ENCODE measurements around the gene SRGAP3.

Gene SRGAP3

DNA sequence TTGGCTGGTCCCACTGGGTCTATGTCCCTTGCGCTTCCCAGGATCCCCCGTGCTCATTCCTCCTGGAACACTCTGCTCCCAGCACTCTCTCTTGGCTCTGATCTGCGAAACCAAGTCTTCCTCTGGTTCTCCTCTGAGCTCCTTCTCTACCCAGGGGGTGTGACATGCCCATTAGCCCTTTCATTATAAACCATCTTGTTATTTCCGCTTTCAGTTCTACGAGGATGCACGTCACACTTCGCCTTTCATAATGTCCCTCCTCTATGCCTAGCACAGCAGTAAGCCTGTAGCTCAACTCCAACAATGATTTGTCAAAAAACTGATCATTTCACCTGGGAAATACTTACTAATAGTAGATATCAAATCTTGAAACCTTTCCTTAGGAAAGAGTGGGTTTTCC is 234.2 kb downstream of the SRGAP3 start:
- DNase-seq (ENCODE audit: low spot score) = no peak

DNA sequence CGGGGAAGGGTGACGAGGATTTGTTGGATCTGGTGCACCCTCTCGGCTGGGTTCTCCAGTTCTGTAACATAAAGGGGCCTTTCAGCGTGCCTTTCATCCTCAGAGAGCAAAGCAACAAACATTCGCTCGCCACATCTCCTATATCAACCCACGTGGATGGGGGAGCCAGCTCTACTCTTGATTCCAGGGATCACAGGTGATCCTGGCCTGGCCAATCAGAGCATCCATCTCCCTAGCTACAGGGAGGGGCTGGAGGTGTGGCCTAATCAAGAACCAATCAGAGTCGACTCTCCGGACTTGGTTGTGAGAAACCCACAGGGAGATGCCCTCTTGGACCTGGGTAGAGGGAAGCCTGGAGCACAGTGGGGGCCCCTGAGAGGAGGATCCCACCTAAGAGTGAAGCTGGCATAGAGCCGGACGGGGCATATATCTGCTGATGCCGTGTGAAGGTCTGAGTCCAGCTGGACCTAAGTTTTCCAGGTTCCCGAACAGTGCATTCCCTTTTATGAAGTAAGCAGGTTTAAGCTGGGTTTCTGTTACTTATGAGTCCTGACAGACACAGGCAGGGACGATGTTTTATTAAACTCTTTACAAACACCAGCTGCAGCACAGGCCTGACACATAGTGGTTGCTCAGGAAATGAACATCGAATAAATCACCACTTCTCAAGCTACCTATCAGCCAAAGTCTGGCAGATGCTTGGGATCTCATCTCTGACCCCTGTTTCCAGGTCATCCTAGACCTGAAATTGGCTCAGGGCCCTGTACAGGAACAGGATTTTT is 235.5 kb downstream of the SRGAP3 start:
- no peak for DNase-seq (ENCODE audit: low spot score)

DNA sequence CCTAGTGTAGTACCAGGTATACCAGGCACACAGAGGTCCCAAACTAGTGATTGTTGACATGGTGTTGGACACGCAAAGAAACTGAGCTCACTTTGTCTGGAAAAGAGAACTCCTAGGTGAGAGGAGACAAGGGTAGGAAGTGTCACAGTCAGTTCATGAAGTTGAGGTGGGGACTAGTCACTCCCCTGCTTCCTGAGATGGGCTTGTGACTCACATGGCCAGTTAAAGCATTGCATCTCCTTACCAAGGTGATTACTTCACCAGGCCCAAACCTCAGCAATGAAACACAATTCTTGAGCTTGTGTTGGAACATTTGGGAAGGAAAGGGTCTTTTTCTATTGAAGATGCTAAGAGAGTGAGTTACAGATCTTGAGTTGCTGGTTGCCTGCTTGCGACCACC is 236.9 kb downstream of the SRGAP3 start:
- no peak for DNase-seq (ENCODE audit: low spot score)

DNA sequence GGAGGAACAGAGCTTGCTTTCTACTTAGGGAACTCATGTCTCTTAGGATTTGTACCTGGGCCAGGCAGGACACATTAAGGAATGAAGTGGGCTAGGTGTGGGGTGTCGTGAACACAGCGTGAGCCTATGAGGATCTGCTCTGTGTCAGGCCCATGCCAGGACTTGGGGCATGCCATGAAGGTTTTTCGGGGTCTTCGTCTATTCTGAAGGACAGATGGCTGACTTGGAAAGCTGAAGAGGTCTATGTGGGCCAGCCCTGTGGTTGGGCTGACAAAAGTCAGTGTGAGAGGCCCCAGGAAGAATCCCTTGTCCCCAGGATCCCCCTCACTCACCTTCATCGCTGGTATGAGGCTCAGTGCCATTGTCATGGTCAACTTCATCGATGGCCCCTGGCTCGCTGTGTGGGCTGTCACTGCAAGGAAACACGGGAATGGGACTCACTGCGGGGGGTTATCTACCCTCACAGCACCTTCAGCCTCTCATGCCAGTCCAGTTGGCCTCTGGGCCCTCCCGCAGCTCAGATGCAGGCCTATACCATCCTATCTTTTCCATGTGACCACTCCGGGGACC is 239.4 kb downstream of the SRGAP3 start:
- no peak for DNase-seq (ENCODE audit: low spot score)

DNA sequence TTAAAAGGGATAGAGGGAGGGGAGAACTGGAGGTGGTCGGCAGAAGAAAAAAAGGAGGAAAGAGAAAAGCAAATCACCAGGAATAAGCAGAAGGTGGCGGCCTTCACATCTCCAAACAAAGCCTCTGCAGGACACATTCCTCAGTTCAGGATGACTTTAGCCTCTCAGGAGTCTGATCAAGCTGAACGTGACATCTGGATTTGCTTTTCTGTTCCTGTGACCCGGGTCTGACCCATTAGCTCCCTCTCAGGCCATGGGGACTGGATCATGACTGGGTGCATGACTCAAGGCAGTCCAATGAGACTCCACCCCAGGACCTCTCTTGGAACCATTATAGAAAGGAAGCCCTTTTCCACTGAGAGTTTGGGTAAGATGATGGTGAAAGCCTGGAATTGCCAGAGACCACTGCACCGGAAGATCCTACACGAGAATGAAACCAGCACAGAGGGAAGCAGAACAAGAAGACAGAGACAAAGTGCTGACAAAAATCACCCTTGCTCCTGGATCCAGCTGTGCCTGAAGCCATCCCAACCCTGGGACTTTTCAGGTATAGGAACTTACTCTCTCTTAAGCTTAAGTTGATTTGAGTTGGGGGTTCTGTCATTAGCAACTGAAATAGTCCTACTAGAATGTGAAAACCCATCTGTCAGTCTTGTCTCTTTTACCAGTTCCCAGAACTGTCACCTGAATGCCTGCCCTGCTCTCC is 240.7 kb downstream of the SRGAP3 start:
- no peak for DNase-seq (ENCODE audit: low spot score)

DNA sequence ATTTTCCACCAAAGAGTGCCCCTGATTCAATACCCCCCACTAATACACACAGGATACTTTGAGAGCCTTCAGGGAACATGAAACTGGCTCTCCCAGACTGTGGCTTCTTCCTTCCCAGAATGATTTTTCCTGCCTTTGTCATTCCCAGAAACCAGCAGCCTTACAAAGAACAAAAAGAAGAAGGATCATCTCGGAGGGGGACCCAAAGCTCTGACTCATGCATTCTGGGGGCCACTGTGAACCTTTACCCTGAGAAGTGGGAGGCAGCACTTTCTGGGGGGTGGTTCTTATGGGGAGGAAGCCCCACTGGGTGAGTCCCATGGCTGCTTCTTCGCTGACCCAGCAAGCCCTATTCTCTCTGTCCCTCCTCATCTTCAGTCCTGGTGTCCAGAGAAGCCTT is 241.5 kb downstream of the SRGAP3 start:
- DNase-seq (ENCODE audit: low spot score) = no peak

DNA sequence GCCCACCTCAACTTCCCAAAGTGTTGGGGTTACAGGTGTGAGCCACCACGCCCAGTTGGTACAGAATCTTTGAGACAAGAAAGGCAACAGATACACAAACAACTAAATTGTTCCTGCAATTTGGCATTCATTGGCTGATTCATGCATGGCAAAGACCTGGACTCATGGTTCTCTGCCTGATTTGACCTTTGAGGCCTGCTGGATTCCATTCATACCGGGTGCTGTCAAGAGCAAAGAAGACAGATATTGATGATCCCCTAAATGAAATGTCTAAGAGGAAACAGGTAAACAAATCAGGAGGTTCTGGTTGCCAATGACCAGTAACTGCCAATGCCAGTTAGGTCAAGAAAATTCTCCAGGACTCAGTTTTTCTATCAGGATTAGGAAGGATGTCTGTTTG is 242.2 kb downstream of the SRGAP3 start:
- no peak for DNase-seq (ENCODE audit: low spot score)

DNA sequence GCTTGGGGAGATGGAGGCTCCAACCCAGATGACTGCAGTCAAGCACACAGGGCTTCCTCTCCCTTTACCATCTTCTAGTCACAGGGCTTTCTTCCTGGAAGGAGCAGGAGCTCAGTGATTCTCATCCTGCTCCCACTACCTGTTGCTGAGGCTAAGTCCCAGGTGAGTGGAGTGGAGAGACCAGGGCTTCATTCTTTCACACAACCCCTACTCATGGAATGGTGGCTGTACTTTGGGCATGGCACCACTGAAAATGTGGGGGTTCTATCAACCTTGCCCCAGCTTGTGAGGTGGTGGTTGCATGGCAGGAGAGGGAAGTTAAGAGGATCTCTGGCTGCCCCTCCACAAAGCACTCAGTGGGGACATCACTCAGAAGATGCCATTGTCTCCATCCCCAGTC is 249.4 kb downstream of the SRGAP3 start:
- DNase-seq (ENCODE audit: low spot score) = no peak

DNA sequence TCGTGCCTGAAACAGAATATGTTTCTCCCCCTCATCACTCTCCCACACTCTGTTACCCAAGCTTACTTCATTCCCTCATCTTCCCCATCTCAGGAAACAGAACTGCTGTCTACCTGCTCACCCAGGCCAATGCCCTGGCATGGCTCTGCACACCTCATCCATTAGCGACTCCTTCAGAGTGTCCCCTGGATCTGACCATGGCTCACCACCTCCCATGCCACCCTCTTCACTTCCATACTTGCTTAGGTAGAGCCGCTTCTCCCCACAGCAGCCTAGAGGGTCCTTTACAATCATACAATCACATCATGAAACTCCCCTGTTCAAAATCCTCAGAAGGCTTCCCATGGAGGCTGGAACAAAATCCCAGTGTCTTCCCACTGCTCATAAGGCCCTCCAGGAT is 252.3 kb downstream of the SRGAP3 start:
- no peak for DNase-seq (ENCODE audit: low spot score)

DNA sequence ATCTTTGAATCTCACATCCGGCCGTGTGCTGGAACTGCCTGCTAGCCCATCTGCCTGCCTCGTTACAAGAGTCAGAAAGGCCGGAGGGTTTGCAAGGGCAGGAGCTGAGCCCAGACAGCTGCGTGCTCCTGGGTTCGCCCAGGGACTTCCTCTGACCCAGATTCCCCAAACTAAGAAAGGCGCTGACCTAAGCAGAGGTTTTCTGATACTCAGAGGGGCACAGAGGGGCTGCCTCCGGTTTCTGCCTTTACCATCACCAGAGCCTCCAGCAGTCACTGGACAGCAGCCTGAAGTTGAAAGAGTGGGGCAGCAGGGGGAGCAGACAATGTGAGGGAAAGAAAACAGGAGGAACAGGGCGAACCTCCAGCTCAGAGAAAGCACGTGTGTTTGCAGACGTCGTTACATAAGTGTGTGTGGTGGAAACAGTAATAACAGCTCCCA is 252.7 kb downstream of the SRGAP3 start:
- no peak for DNase-seq (ENCODE audit: low spot score)

DNA sequence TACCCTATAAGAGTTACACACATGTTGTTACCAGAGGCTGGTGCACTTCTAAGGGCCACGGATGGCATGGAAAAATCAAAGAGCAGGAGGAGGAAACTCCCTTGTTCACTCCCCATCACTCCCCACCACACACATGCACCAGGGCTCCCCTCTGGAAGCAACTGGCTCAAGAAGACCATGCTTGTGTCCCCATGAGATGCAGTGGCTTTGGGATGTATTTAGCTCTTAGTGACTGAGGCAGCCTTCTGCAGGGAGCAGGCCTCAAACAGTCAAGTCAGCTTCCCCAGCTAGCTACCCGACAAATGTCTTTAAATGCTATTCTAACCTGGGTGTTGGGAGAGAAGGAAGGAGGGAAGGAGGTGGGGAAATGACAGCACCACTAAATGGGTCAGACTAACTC is 253.2 kb downstream of the SRGAP3 start:
- no peak for DNase-seq (ENCODE audit: low spot score)

DNA sequence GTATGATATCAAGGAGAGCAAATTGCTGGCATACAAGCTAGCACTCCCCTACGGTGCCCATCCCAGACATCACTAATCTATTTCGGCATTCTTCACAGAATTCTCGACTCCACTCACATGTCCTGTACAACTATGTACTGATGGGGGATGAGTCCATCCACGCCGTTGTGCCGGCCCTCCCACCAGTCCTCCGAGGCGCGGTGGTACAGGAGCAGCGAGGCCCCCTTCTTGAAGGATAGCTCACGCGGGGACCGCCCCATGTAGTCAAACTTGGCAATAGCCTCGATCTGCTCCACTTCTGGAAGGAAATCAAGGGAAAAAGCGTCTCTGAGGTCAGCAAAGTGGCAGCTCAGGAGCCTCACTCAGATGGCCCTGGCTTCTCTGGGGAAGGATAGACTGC is 255.2 kb downstream of the SRGAP3 start:
- no peak for DNase-seq (ENCODE audit: low spot score)

DNA sequence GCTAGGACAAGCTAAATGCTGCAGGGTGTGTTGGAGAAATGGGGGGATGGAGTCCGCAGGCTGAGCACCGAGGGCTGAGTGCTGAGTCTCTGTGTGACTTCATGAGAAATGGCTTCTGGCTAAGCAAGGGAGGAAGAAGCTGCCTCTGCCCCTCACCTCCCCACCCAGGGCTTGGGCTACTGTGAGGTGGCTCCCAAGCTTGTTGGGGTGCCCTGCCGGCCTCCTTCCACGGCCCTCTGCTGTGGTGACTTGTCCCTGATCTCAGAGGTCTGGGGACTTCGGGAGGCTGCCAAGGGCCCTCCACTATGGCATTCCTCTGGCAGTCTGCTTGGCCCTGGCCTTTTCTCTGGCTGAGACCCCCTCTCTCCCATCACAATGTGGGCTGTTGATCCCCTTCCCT is 256.1 kb downstream of the SRGAP3 start:
- DNase-seq (ENCODE audit: low spot score) = no peak

DNA sequence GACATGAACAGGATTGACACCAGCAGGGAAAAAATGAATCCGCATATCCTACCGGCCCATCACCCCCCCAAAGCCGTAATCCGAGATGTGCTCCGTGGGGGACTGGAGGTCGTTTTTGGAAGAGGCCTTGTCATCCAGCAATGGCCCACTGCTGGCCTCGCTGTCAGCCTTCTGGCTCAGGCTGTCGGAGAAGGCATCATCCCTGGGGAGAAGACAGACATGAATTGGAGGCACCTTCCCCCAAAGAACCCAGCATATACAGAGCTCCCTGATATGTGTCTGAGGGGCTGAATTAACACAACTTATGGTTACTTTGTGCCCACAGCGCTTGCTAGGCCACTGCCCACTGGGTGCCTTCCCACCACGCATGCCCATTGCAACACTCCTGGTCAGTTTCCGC is 256.6 kb downstream of the SRGAP3 start:
- no peak for DNase-seq (ENCODE audit: low spot score)

DNA sequence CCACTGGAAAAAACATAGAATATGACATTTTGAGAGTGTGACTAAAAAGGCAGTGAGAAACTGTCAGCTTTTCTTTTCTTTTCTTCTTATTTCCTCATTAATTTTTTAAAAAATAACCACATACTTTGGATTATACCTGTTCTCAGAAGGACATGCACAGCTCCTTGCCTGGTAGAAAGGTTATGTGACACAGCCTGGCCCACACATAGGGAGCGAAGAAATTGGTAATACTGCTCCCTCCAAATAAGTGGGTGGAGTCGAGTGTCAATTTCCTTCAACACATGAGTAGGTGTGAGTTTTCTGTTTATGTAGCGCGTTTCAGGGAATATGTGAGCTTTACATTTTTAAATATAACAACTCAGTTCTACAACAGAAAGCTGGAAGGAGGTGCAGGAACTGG is 257.2 kb downstream of the SRGAP3 start:
- no peak for DNase-seq (ENCODE audit: low spot score)

DNA sequence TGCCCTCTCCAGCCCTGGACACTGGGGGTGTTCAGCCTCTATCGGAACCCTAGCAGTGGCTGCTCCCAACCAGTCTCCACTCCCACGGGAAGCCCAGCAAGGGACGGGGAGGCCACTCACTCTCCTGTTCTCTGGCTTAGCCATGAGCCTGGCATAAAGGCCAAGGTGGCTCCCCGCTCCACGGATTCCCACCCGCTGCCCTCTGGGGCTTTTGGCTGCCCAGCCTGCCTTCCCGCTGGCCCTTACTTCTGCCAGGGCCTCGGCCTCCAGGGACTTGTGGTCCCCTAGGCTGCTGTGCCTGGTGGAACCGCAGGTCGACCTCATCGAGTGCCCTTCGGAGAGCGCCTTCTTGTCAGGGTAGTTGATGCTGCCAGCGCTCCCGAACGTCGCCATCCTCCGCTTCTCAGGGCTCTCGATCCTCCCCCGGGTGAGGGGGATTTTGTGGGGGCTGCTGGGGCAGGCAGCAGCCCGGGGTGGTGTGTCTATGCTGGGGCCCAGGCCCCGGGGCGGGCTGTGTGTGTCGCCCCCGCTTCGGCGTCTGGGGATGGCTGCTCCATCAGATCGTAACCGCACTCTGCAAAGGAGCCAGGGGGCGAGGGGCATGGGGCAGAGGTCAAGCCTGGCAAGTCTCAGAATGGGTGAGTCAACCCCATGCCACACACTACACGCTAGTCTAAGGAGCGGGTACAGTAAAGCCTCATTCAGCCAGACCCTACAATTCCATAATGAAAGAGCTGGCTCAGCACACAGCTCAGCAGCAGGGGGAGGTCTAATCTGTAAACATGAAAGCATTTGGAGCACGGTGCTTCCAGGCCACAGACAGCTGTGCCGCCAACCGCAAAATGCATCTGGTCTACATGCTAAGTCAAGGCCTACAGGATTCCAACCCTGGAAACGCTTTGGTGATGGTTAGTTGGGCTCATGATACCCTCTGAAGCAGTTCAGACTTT is 258.9 kb downstream of the SRGAP3 start:
- DNase-seq (ENCODE audit: low spot score) = no peak

DNA sequence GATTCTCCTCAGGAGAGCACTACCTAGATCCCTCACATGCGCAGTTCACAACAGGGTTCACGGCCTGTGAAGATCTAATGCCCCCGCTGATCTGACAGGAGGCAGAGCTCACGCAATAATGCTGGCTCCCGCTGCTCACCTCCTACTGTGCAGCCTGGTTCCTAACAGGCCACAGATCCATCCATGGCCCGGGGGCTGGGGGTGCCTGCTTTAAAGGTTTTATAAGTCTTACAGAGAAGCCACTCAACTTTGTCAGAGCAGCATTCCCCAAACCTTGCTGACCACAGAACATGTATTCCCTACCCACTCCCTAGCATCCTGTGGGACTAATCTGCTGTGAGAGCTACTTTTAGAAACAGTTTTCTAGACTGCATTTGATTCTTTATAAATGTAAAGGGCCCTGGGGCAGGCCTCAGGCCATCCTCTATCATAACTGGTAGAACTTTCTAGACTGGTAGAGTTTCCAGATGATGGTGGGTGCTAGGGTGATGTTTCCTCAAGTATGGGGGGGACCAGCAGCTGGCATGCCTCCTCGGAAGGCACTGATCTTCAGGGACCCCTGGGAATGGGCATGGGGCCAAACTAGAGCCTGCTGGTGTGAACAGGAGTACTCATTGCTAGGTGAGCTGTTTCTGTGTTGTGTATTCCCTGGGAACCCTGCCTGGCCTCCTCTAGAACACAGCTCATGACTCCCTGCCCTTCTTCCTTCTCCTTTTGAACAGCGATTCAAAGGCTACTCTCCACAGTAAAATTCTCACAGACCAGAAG is 260.5 kb downstream of the SRGAP3 start:
- DNase-seq (ENCODE audit: low spot score) = no peak

DNA sequence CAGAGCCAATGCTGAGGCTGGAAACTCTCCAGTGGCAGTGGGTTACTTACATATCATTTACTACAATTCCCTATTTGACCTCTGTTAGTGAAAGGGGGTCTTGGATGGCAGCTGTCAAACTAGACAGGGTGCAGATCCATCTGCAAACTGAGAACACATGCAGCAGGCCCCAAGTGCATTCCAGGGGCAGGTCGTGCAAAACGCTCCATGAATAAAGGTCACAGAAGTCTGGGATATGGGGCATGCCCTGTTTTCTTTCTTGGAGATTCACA is 261.1 kb downstream of the SRGAP3 start:
- no peak for DNase-seq (ENCODE audit: low spot score)

DNA sequence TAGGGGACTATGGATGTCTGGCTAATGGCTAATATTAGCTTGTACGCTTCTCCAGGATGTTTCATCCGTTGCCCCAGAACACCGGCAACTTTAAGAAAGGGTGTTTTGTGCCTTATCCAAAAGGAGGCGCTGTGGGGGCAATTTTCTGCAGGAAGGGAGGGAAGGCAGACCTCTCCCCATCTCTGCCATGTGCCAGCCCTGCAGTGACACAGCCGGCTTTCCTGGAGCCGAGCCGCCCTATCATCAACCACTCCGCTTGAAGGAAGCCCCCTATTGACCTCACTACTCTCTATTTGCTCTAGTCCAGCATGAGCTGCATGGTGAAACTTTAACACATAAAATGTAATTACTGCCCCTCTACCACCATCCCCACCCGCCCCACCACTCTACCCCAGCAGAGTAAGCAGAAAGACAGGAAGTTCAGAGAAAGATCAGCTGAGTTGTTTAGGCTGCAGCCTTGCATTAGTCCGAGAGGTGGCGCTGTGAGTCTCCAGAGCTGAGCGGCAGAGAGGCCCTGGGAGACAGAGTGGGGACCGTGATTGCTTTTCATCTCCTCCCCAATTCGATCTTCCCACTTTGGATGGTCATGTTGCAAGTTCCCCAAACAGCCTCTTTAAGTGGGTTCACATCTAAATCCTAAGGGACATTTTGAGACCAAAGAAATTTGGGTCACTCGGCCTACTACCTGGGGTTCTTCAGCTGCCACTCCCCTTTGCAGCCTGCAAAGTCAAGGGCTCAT is 261.6 kb downstream of the SRGAP3 start:
- no peak for DNase-seq (ENCODE audit: low spot score)

DNA sequence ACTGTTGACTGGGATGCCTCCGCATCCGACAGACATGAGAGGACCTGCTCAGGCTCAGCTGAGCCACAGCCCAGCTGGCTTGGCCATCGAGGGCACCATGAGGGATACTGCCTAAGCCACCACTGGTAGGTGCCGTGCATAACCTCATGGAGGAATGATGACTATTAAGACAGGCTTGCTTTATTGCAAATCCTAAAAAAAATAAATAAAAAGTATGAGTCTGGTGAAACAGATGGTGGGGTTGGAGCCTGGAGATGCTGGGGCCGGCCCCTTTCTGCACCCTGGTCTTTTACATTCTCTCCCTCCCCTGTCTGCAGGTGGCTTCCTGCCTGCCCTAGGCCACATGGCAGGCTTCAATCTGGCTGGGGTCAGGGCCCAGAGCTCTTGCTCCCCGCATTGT is 262.2 kb downstream of the SRGAP3 start:
- no peak for DNase-seq (ENCODE audit: low spot score)

DNA sequence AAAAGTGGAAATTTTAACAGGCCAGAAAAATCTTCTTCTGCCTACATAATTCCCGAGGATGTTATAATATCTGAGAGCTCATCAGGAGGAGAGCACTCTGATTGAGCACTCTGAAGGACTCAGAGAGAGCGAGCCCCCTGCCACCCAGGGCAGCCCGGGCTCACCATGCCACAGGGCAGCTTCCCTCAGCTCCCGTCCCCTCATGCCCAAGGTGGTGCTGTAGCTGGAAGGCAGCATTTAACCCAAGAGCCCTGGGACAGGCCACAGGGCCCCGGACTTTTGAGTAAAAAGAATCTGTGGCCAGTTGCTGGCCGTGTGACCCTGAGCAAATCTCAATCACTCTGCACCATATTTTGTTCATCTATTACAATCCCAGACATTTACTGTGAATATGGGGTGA is 262.7 kb downstream of the SRGAP3 start:
- DNase-seq (ENCODE audit: low spot score) = no peak

Measured in hematopoietic multipotent progenitor cell treated with erythropoietin and hydrocortisone succinate and interleukin-3 and kit ligand, for 17 days (in vitro differentiated cells).